Activated effector memory CD4-positive, alpha-beta T cell treated with anti-CD3 and anti-CD28 coated beads, Interleukin-2, amount 50 U/mL, for 16 hours (primary cell): Measurements from ENCODE around the gene TBL3.

Experiments used
- DNase-seq: peaks from one replicate; pipeline ENCODE4 v3.0.0-alpha.2; 2020

Gene TBL3

GRCh38 chr16:1984347-1985225 is 12.7 kb downstream of the TBL3 start:
- DNase-seq = no peak

DNA sequence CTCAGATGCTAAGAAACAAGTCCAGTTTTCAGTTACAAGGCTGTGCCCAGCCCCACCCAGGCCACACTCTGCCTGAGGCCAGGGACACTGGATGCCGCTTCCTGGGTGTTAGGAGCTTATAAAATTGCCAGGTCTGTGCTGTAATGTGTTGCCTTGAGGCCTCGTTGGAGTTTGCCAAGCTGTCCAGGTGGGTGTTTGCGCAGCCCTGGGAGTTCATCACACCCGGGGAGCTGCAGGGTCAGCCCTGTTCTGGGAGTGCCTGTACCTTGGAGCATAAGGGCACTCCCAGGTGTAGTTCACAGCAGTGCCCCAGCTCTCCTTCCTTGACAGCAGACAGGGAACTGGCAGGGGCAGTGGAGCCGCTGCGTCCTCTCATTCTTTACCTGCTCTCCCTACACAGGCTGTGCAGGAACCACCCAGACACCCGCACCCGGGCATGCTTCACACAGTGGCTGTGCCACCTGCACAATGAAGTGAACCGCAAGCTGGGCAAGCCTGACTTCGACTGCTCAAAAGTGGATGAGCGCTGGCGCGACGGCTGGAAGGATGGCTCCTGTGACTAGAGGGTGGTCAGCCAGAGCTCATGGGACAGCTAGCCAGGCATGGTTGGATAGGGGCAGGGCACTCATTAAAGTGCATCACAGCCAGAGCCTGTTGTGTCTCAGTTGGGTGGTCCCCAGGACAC is 13.8 kb downstream of the TBL3 start:
- DNase-seq = no peak

- no peak for DNase-seq
Measured at GRCh38 chr16:1987198-1987597, 15.3 kb downstream of the TBL3 start.

DNA sequence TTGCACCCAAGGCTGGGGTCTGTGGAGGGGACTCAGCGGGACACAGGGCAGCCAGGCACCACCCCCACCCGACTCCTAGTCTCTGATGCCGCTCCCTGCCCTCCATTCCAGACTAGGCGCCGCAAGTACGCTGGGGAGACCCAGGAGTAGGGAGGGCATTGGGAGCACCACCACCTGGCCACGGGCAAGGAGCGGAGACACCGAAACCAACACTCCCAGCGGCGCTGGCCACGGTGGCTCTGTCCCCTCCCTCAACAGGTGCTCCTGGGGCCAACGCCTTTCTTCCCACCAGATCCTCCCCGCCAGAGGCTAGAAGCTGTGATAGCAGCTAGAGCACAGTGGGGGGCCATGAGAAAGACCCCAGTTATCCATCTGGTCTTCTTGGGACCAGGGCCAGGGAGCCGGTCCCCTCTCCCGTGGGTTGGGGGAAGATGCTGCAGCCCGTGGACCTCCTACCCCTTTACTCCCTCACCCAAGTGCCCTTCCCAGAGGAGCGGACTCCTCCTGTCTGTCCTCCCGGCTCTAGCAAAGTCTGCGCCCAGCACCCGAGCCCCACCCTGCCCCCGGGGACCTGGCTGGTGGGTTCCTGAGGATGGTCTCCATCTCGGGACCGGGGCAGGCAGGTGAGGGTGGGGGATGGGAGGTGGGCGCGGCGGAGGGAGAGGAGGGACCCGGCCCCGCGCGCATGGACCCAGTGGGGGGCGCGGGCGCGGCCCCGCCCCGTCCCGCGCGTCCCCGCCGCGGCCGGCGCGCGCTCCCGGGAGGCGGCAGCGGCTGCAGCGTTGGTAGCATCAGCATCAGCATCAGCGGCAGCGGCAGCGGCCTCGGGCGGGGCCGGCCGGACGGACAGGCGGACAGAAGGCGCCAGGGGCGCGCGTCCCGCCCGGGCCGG is 17.6 kb downstream of the TBL3 start, which contains the start of gene SYNGR3:
Gene SYNGR3, plus strand, starts transcription at position 762 of the 892 bp plus-strand sequence. CDS start 133 bp downstream, outside the sequence.
- no peak for DNase-seq

DNA sequence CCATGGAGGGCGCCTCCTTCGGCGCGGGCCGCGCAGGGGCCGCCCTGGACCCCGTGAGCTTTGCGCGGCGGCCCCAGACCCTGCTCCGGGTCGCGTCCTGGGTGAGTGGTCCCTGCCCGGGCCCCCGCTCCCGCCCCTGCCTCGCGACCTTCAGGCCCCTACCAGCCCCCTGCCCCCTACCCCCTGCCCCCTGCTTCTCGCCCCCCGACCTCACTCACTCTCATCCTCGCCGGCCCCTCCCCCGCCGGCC is 18.2 kb downstream of the TBL3 start:
- DNase-seq = no peak

GRCh38 chr16:1990351-1991134 is 18.7 kb downstream of the TBL3 start:
- DNase-seq = peak; percentile 82

DNA sequence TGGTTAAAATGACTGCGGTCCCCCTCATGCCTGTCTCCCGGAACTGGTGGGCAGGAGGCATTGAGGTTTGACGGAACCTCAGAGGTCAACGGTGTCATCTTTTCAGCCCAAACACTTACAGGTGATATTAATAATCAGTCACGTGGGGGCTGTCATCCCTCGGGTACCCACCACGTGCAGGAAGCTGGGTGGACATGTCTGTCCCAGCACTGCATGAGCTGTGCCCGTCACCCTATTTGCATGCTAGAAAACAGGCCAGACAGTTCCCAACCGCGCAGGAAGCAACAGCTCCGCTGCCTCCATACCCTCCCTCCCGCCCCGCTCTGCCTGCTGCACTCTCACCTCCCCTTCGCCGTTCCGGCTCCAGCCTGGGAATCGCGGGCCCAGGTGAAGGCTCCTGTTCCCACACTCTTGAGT is 19.3 kb downstream of the TBL3 start:
- DNase-seq = peak; percentile 79

DNA sequence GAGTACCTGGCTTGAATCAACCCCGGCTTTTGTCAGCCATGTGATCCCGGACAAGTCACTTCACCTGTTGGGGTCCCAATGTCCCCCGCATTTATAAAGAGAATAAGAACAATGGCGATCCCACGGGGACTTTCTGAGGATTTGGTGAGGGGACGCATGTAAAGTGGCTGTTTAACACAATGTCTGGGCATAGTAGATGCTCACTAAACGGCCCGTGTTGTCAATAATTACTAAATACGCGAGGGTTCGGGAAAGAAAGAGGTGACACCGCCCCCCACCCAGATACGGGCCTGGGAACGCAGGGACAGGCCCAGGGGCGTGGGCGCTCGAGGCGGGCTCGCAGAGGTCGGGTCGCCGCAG is 19.7 kb downstream of the TBL3 start:
- DNase-seq = no peak

DNA sequence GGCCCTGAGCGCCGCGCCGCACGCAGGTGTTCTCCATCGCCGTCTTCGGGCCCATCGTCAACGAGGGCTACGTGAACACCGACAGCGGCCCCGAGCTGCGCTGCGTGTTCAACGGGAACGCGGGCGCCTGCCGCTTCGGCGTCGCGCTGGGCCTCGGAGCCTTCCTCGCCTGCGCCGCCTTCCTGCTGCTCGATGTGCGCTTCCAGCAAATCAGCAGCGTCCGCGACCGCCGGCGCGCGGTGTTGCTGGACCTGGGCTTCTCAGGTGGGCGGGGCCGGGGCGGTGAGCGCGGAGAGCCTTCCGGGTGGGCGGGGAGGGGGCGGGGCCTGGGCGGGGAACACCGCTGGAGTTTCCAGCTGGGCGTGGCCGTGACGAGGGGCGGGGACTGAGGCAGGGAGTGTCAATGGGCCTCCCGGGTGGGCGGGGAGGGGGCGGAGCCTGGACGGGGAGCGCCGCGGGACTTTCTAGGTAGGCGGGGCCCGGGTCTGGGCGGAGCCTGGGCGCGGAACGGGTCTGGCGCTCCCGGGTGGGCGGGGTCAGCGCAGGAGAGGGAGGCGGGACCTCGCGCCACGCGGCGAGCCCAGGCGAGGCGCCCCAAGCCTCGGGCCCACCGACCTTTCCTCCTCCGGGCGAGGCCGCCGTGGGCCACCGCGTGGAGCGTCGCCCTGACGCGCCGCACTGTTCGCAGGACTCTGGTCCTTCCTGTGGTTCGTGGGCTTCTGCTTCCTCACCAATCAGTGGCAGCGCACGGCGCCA is 20.3 kb downstream of the TBL3 start:
- peak; percentile 98 for DNase-seq

DNA sequence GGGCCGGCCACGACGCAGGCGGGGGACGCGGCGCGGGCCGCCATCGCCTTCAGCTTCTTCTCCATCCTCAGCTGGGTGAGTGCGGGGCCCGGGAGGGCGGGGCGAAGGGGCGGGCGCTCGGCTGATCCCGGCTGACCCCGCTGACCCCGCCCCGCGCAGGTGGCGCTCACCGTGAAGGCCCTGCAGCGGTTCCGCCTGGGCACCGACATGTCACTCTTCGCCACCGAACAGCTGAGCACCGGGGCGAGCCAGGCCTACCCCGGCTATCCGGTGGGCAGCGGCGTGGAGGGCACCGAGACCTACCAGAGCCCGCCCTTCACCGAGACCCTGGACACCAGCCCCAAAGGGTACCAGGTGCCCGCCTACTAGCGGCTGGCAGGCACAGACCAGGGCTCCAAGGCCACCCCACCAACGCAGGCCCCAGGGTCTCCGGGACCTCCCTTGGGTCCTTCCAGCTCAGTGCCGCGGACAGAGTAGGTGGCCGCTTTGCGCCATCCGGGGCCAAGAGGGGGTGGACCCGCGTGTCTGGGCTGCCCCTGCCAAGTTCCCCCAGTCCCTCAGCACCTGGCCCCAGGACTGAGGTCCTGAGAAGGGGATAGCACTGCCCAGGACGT is 21.0 kb downstream of the TBL3 start:
- DNase-seq = no peak

DNA sequence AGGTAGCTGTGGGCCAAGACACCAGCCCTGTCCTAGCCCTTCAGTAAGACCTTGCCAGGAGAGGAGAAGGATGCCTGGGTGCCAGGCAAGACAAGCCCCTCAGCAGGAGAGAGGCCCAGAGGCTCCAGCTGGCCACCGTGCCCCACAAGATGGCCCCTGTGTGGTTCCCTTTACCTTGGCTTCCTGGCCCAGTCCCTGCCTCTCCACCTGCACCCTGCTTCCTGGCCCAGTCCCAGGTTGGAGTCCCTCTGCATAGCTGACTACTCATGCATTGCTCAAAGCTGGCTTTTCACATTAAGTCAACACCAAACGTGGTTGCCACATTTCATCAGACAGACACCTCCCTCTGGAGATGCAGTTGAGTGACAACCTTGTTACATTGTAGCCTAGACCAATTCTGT is 21.9 kb downstream of the TBL3 start:
- no peak for DNase-seq

- no peak for DNase-seq
Measured at GRCh38 chr16:1997494-1998359, 25.9 kb downstream of the TBL3 start.

DNA sequence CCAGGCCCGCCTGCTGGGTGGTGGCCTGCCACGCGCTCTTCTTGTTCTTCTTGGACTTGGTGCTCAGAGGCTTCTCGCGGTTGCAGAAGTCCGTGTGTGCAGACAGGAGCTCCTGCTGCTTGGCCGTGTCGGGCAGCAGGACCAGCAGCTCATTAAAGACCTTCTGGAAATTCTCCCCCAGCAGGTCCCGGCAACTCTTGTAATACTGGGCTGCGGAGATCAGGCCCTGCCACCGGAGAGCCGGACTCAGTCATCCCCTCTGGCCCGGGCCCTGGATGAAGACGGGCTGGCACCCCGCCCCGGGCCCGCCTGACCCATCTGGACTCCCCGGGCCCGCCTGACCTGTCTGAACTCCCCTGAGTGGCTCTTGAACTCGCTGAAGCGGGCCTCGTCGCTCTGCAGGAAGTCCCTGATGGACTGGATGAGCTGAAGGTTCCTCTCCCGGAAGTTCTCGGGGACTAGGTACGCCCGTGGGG is 26.5 kb downstream of the TBL3 start:
- no peak for DNase-seq

DNA sequence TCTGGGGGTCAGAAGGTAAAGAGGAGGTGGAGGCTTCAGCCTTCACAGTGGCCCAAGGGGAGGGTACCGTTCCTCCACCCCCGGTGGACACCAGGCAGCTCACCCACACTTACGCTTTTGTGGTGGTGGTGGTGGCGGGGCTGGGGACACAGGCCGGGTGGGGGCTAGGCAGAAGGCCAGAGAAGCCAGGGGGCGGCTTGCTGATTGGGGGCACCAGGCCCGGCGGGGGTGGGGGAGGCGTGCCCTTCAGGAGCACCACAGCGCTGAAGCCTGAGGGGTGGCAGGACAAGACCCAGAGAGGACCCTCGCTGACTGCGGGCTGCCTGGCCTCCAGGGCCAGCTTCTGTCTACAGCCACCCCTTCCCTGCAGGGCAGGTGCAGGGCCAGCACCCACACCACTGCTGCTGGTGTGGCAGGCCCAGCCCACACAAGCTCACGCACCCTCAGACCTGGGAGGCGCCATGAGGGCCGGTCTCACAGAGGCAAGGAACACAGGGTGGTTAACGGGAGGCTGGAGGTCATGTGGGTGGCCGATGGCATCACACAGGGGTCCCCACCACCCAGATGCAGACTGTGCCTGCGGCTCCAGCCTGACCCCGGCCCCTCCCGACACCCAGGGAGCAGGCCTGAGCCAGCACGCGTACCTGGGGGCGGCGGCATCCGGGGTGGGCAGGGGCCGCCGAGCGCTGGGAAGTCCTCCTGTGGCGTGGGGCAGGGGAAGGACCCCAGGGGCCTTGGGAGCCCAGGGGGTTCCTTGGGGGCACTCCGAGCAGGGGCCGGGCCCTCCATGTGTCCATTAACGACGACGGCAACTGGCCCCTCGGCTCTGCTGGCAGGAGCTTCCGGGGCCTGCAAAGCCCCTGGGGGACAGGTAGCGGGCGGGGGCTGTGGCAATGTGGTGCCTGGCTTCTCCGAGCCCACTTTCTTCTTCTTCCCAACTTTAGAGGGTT is 27.3 kb downstream of the TBL3 start:
- no peak for DNase-seq

GRCh38 chr16:1999866-2000514 is 28.1 kb downstream of the TBL3 start:
- no peak for DNase-seq

DNA sequence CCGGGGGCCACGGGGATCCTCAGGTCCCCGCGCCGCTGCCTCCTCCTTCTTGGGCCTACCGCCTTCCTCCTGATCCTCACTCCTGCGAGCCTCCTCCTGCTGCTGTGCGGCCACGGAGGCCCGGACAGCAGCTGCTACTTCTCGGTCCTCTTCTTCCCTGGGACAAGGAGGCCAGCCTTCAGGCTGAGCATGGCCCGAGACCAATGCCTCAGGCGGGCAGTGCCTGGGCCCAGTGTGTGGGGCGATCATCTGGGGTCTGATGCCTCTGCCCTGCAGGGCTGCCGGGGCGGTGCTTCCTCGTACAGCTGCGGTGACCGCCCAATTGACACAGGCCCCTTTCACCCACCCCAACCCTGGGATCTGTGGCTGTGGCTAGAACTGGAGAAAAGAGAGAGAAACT is 29.2 kb downstream of the TBL3 start:
- DNase-seq = no peak

DNA sequence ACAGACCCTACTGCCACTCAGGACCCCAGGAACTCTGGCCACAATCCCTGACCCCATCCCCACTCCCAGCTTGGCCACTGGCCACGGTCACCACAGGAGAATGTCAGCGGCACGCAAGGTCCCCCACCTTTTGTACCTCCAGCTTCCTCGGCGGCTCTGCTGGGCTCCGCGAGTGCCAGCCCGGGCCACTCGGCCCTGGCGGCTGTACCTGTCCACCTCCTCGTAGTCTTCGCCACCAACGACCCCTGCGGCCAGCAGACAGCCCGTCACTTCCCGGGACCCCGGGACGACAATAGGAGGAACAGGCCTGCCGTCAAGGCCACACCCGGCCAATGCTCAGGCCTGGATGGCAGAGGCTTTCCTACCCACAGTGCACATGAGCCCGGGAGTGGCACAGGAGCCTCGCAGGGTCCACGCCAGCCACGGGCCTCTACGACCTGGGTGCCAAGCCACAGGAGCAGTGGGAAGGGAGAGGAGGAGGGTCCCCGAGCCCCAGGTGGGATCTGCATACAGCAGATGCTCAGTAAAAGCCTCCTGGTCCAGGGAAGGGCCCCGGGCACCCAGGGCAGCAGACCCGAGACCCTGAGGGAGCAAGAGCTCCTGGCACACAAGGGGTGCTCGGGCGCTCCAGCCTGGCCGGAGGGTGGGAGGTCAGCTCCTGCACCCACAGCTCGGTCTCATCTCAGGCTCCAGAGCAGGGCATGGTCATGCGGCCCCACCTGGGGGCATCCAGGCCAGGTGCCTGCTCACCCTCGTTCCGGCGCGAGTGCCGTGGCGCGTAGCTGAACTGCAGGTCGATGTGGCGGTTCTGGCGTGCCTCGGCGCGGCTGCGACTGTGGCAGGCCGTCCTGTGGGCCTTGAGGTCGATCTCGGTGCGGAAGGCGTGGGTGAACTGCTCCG is 29.9 kb downstream of the TBL3 start:
- no peak for DNase-seq
